Frontal cortex (tissue), 4 donors: ENCODE data around the gene RAPGEF5. TPM values are rescaled to one million over a fixed set of nuclear protein-coding genes. Genes with fewer than 3 reads are reported as not detected.

Source experiments
- DNase-seq, 2 donors: peaks; one replicate each; pipeline ENCODE4 v3.0.0; 2012; ENCODE audit warnings: low spot score in 2 of 2
- FAIRE-seq: peaks from 2 replicates; lab custom pipeline; 2012; peaks lifted over from hg19 to GRCh38; lab: Jason Lieb, UNC
- small RNA-seq: library from RNA; depleted of rRNA; stranded (forward); fragments of <200 nt; gene quantifications from one replicate; pipeline ENCODE3, GENCODE V24; 2014
- total RNA-seq: library from RNA; depleted of rRNA; stranded (reverse); fragments of >200 nt; gene quantifications from one replicate; pipeline ENCODE4 v1.2.3, GENCODE V29; 2014
- donor health status: control.
- donor health status: control.
- donor health status: control.

Gene RAPGEF5
- total RNA-seq, 1 donor from 2014 or later = 90.9 TPM

GRCh38 chr7:22075561-22075960, 281.4 kb downstream of the RAPGEF5 start:
- DNase-seq (no peak), FAIRE-seq (no peak)

DNA sequence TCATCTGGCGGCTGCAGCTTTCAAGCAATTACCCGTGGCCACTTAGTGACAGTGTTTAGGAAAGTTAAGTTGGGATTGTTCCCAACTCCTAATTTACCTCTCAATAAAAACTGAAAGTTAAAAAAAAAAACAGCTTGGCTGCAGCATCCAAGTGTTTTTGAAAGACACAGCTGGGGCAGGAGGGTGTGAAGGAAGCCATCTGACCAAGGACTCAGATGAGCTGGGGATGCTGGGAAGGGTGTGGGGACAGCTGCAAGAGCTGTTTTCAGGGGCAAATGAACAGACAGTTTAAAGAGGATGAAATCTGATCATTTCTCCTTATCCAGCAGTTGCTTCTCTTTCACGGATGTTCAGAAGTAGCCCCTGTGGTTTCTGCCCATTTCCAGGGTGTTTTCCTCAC, 282.1 kb downstream of the RAPGEF5 start:
- DNase-seq = no peak
- no peak for FAIRE-seq

Small RNAs within 50 kb of the gene (small RNA-seq; reads per million reads assigned to genes)
- not detected for gene RNA5SP227

Other genes starting within 250 kb of the RAPGEF5 start
- gene STEAP1B, start 143.0 kb upstream of the RAPGEF5 start, total RNA-seq = 2.4 TPM